NCI-H446 (cell line): ENCODE data around the gene CELF1.

Source experiments
- DNase-seq, 2 experiments: peaks; one replicate each; lab custom pipeline; 2025; lab: John Stamatoyannopoulos, UW

CELF1 gene

GRCh38 chr11:47447906-47448305, 105.0 kb downstream of the CELF1 start:
- DNase-seq = no peak

GRCh38 chr11:47446833-47447232, 106.1 kb downstream of the CELF1 start:
- DNase-seq = no peak

- DNase-seq = no peak
Measured at GRCh38 chr11:47445840-47446239, 107.1 kb downstream of the CELF1 start.

GRCh38 chr11:47443817-47444216, 109.1 kb downstream of the CELF1 start:
- DNase-seq = no peak

- peak in 1 of 2 experiments; percentile 25 for DNase-seq
Measured at GRCh38 chr11:47443028-47443700, 109.8 kb downstream of the CELF1 start.

- DNase-seq = peak in 1 of 2 experiments; percentile 19
Measured at GRCh38 chr11:47442514-47442913, 110.4 kb downstream of the CELF1 start.

GRCh38 chr11:47441421-47441820, 111.5 kb downstream of the CELF1 start:
- no peak for DNase-seq

GRCh38 chr11:47440054-47440476, 112.9 kb downstream of the CELF1 start:
- no peak for DNase-seq

GRCh38 chr11:47438721-47439120, 114.2 kb downstream of the CELF1 start:
- no peak for DNase-seq

GRCh38 chr11:47437746-47438418, 115.0 kb downstream of the CELF1 start:
- DNase-seq = peak; percentile 44 to 81

- no peak for DNase-seq
Measured at GRCh38 chr11:47437218-47437745, 115.7 kb downstream of the CELF1 start.

GRCh38 chr11:47436726-47437125, 116.2 kb downstream of the CELF1 start:
- no peak for DNase-seq

- no peak for DNase-seq
Measured at GRCh38 chr11:47435687-47436086, 117.2 kb downstream of the CELF1 start.

- peak; percentile 60 to 90 for DNase-seq
Measured at GRCh38 chr11:47434011-47434786, 118.7 kb downstream of the CELF1 start.

- DNase-seq = no peak
Measured at GRCh38 chr11:47433157-47433556, 119.8 kb downstream of the CELF1 start.

- no peak for DNase-seq
Measured at GRCh38 chr11:47431356-47432083, 121.4 kb downstream of the CELF1 start.

GRCh38 chr11:47430524-47430923, 122.4 kb downstream of the CELF1 start:
- no peak for DNase-seq

GRCh38 chr11:47426062-47426956, 126.6 kb downstream of the CELF1 start, which contains the start of gene PSMC3:
TSS of gene PSMC3 (minus strand) at chr11:47426439. CDS start at chr11:47426279, 160 bp downstream.
- DNase-seq = peak; percentile 97 to 99

GRCh38 chr11:47425611-47426010, 127.3 kb downstream of the CELF1 start:
- no peak for DNase-seq

- DNase-seq = no peak
Measured at GRCh38 chr11:47418454-47419259, 134.3 kb downstream of the CELF1 start.
